ENCODE measurements around the gene GRIP2. TPM values are rescaled to one million over a fixed set of nuclear protein-coding genes. Genes with fewer than 3 reads are reported as not detected.

The GRIP2 gene
- total and polyA plus RNA-seq, 4 donors, result 0.50 to 8.6 (median 1.9) TPM

- no peaks in the 10 kb centered on the region for H3K36me3 ChIP-seq (ENCODE audit: control insufficient read depth in 1 of 2, insufficient read depth in 2 of 2, low read length in 1 of 2)
- no peaks in the 10 kb centered on the region for H3K4me1 ChIP-seq (ENCODE audit: control insufficient read depth in 1 of 2, insufficient read depth in 2 of 2, low read length in 2 of 2)
- no peak overlapping the region for H3K27ac ChIP-seq (ENCODE audit: low read depth in 1 of 2, low read length in 2 of 2)
- intact Hi-C loops (cut with DNase I), result loop anchor here in 1 of 2 donors (10.0 kb wide), 1 partner anchor 404 kb away; no protein-coding TSS in a partner anchor
- H3K27me3 ChIP-seq (ENCODE audit: control insufficient read depth in 1 of 2, insufficient read depth in 2 of 2, low read length in 1 of 2), result no peaks in the 10 kb centered on the region
- no peaks in the 10 kb centered on the region for H3K9me3 ChIP-seq (ENCODE audit: control insufficient read depth, low read length)
- WGBS, 2 donors, result 92 to 93% methylated on average over 23 of the region's 23 CpGs
- H3K4me3 ChIP-seq (ENCODE audit: low read length in 2 of 2), result no peak overlapping the region
- ATAC-seq (ENCODE audit: low FRiP score) (no peak), DNase-seq (no peak)
These were observed 29.1 kb downstream of the GRIP2 start for GRCh38 chr3:14510838-14511622.

- intact Hi-C loops (cut with DNase I), result loop anchor here (1.0 to 10.0 kb wide), 3 partner anchors 39 to 411 kb away; no protein-coding TSS in a partner anchor
- no peak overlapping the region for H3K4me3 ChIP-seq (ENCODE audit: low read length in 2 of 2)
These were observed 30.4 kb downstream of the GRIP2 start for GRCh38 chr3:14509796-14510100.

GRCh38 chr3:14508966-14509795 lies 31.0 kb downstream of the GRIP2 start:
- intact Hi-C loops (cut with DNase I), result loop anchor here in 1 of 2 donors (1.0 to 2.0 kb wide), 2 partner anchors 39 to 412 kb away; no protein-coding TSS in a partner anchor
- Histone ChIP-seq H3K27ac (ENCODE audit: low read depth in 1 of 2, low read length in 2 of 2) (no peak overlapping the region), H3K27me3 (ENCODE audit: control insufficient read depth in 1 of 2, insufficient read depth in 2 of 2, low read length in 1 of 2) (no peaks in the 10 kb centered on the region), H3K4me1 (ENCODE audit: control insufficient read depth in 1 of 2, insufficient read depth in 2 of 2, low read length in 2 of 2) (no peaks in the 10 kb centered on the region), H3K4me3 (ENCODE audit: low read length in 2 of 2) (no peak overlapping the region), H3K9me3 (ENCODE audit: control insufficient read depth, low read length) (no peaks in the 10 kb centered on the region), H3K36me3 (ENCODE audit: control insufficient read depth in 1 of 2, insufficient read depth in 2 of 2, low read length in 1 of 2) (no peaks in the 10 kb centered on the region)
- WGBS, 2 donors, result 19 to 22% methylated on average over 22 of the region's 22 CpGs
- ATAC-seq (ENCODE audit: low FRiP score) (peak; percentile 70), DNase-seq (peak; percentile 70 to 92)

More at GRCh38 chr3:14509796-14510100, 30.4 kb downstream of the GRIP2 start:
- no peaks in the 10 kb centered on the region for H3K27me3 ChIP-seq (ENCODE audit: control insufficient read depth in 1 of 2, insufficient read depth in 2 of 2, low read length in 1 of 2)
- 91 to 94% methylated on average over 10 of the region's 10 CpGs for WGBS, 2 donors
- DNase-seq (no peak), ATAC-seq (ENCODE audit: low FRiP score) (no peak)
- no peaks in the 10 kb centered on the region for H3K36me3 ChIP-seq (ENCODE audit: control insufficient read depth in 1 of 2, insufficient read depth in 2 of 2, low read length in 1 of 2)
- no peak overlapping the region for H3K27ac ChIP-seq (ENCODE audit: low read depth in 1 of 2, low read length in 2 of 2)
- no peaks in the 10 kb centered on the region for H3K4me1 ChIP-seq (ENCODE audit: control insufficient read depth in 1 of 2, insufficient read depth in 2 of 2, low read length in 2 of 2)
- H3K9me3 ChIP-seq (ENCODE audit: control insufficient read depth, low read length), result no peaks in the 10 kb centered on the region

- no peak overlapping the region for H3K27ac ChIP-seq (ENCODE audit: low read depth in 1 of 2, low read length in 2 of 2)
- H3K9me3 ChIP-seq (ENCODE audit: control insufficient read depth, low read length), result no peaks in the 10 kb centered on the region
- no peak for DNase-seq
- no peaks in the 10 kb centered on the region for H3K4me1 ChIP-seq (ENCODE audit: control insufficient read depth in 1 of 2, insufficient read depth in 2 of 2, low read length in 2 of 2)
- H3K4me3 ChIP-seq (ENCODE audit: low read length in 2 of 2), result no peak overlapping the region
- H3K36me3 ChIP-seq (ENCODE audit: control insufficient read depth in 1 of 2, insufficient read depth in 2 of 2, low read length in 1 of 2), result no peaks in the 10 kb centered on the region
- intact Hi-C loops (cut with DNase I), result loop anchor here in 1 of 2 donors (2.0 kb wide), 1 partner anchor 412 kb away; no protein-coding TSS in a partner anchor
- WGBS, 2 donors, result 51 to 59% methylated on average over 3 of the region's 3 CpGs
- no peaks in the 10 kb centered on the region for H3K27me3 ChIP-seq (ENCODE audit: control insufficient read depth in 1 of 2, insufficient read depth in 2 of 2, low read length in 1 of 2)
- no peak for ATAC-seq (ENCODE audit: low FRiP score)
These were observed 31.7 kb downstream of the GRIP2 start for GRCh38 chr3:14508505-14508819.

GRCh38 chr3:14507757-14508504 lies 32.2 kb downstream of the GRIP2 start:
- H3K4me3 ChIP-seq (ENCODE audit: low read length in 2 of 2), result no peak overlapping the region
- H3K9me3 ChIP-seq (ENCODE audit: control insufficient read depth, low read length), result peaks cover 4% of the 10 kb centered on the region
- DNase-seq, result no peak
- no peaks in the 10 kb centered on the region for H3K4me1 ChIP-seq (ENCODE audit: control insufficient read depth in 1 of 2, insufficient read depth in 2 of 2, low read length in 2 of 2)
- no peak for ATAC-seq (ENCODE audit: low FRiP score)
- no peak overlapping the region for H3K27ac ChIP-seq (ENCODE audit: low read depth in 1 of 2, low read length in 2 of 2)
- intact Hi-C loops (cut with DNase I), result loop anchor here in 1 of 2 donors (2.0 kb wide), 1 partner anchor 413 kb away; no protein-coding TSS in a partner anchor
- no peaks in the 10 kb centered on the region for H3K27me3 ChIP-seq (ENCODE audit: control insufficient read depth in 1 of 2, insufficient read depth in 2 of 2, low read length in 1 of 2)
- no peaks in the 10 kb centered on the region for H3K36me3 ChIP-seq (ENCODE audit: control insufficient read depth in 1 of 2, insufficient read depth in 2 of 2, low read length in 1 of 2)
- 86 to 89% methylated on average over 6 of the region's 6 CpGs for WGBS, 2 donors

GRCh38 chr3:14507305-14507741 lies 32.8 kb downstream of the GRIP2 start:
- Histone ChIP-seq H3K27me3 (ENCODE audit: control insufficient read depth in 1 of 2, insufficient read depth in 2 of 2, low read length in 1 of 2) (no peaks in the 10 kb centered on the region), H3K36me3 (ENCODE audit: control insufficient read depth in 1 of 2, insufficient read depth in 2 of 2, low read length in 1 of 2) (no peaks in the 10 kb centered on the region), H3K27ac (ENCODE audit: low read depth in 1 of 2, low read length in 2 of 2) (no peak overlapping the region), H3K4me1 (ENCODE audit: control insufficient read depth in 1 of 2, insufficient read depth in 2 of 2, low read length in 2 of 2) (no peaks in the 10 kb centered on the region), H3K4me3 (ENCODE audit: low read length in 2 of 2) (no peak overlapping the region), H3K9me3 (ENCODE audit: control insufficient read depth, low read length) (peaks cover 5% of the 10 kb centered on the region)
- intact Hi-C loops (cut with DNase I), result no loop called here
- 78% methylated on average over 13 of the region's 13 CpGs for WGBS, 2 donors
- DNase-seq (no peak), ATAC-seq (ENCODE audit: low FRiP score) (no peak)

- Histone ChIP-seq H3K9me3 (ENCODE audit: control insufficient read depth, low read length) (peaks cover 5% of the 10 kb centered on the region), H3K27ac (ENCODE audit: low read depth in 1 of 2, low read length in 2 of 2) (no peak overlapping the region), H3K36me3 (ENCODE audit: control insufficient read depth in 1 of 2, insufficient read depth in 2 of 2, low read length in 1 of 2) (no peaks in the 10 kb centered on the region), H3K4me1 (ENCODE audit: control insufficient read depth in 1 of 2, insufficient read depth in 2 of 2, low read length in 2 of 2) (no peaks in the 10 kb centered on the region), H3K27me3 (ENCODE audit: control insufficient read depth in 1 of 2, insufficient read depth in 2 of 2, low read length in 1 of 2) (no peaks in the 10 kb centered on the region), H3K4me3 (ENCODE audit: low read length in 2 of 2) (no peak overlapping the region)
- ATAC-seq (ENCODE audit: low FRiP score) (no peak), DNase-seq (no peak)
- intact Hi-C loops (cut with DNase I), result no loop called here
- WGBS, 2 donors, result 90 to 91% methylated on average over 15 of the region's 15 CpGs
These were observed 33.4 kb downstream of the GRIP2 start for GRCh38 chr3:14506626-14507304.
